GM10266 (cell line): ENCODE measurements around the gene RBPJ.

Experiments used
- DNase-seq: peaks from one replicate; pipeline ENCODE4 v3.0.0; 2012; ENCODE audit errors: extremely low spot score
- CTCF ChIP-seq: IDR thresholded peaks from 2 replicates; pipeline ENCODE4 v1.5.1; 2012; ENCODE audit warnings: mild to moderate bottlenecking, low read depth; ENCODE audit not compliant: control insufficient read depth, insufficient read depth; ENCODE audit errors: missing control alignments

The RBPJ gene

GRCh38 chr4:26377328-26378311, 56.8 kb downstream of the RBPJ start:
- no peak for TF ChIP-seq CTCF
- no peak for DNase-seq

DNA sequence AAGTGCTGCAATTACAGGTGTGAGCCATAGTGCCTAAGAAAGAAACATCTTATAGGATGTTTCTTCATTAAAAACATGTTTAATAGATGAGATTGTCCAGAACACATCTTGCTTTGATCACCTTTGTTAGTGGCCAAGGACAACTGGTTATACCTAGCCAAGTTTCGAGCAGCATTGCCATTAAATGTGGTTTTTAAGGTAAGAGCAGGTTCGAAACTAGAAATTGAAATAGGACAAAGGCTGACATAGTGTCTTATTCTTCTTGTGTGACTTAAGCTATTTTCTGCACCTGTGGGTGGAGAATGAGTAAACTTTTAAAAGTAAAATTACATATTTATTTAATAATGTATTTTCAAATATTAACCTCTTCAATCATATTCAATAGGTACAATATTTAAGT, 59.0 kb downstream of the RBPJ start:
- no peak for DNase-seq
- TF ChIP-seq CTCF = no peak

DNA sequence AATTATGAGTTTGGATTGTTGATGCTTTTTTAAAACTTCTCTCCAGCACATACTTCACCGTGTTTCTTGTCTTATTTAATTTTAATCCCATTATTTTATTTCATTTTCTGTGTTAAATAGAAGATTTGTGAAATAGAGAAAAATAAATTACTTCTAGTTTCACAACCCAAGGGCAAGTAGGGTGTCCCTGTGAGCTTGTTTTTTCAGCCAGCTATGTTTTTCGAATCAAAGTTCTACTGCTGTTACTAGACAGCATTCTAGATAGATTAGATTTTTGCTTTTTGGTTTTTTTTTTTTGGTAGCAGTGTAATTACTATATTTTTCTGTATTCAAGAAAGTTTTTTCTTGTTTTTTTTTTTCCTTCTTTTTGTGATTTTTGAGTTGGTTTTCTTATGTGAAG, 59.9 kb downstream of the RBPJ start:
- no peak for TF ChIP-seq CTCF
- DNase-seq = no peak

DNA sequence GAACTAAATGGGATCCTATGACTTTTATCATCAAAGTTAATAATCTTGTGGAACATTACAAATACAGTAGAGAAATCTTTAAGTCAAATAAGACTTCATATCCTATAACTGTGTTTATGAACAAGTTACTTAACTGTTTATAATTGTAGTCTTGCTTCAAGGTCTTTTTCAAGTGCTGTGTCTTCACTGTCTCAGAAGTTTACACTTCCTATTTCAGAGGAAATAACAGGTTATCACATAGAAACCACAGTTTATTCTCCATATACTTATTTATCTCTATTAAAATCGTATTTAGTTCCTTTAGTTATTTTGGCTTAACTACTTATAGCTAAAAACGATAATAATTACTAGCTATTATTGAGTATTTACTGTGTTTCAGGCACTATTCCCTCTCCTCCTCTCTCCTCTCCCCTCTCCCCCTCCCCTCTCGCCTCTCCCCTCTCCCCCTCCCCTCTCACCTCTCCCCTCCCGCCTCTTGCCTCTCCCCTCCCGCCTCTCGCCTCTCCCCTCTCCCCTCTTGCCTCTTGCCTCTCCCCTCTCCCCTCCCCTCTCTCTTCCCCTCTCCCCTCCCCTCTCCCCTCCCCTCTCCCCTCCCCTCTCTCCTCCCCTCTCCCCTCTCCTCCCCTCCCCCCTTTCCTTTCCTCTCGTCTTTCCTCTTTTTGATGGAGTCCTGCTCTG, 63.7 kb downstream of the RBPJ start:
- DNase-seq = no peak
- TF ChIP-seq CTCF = no peak

- no peak for TF ChIP-seq CTCF
- no peak for DNase-seq
Observed at GRCh38 chr4:26385690-26386089, 64.9 kb downstream of the RBPJ start.

- TF ChIP-seq CTCF = no peak
- no peak for DNase-seq
Observed at GRCh38 chr4:26386386-26386785, 65.6 kb downstream of the RBPJ start.

GRCh38 chr4:26388671-26389070, 67.9 kb downstream of the RBPJ start:
- TF ChIP-seq CTCF = no peak
- no peak for DNase-seq
